NCI-H226 (cell line): Measurements from ENCODE around the gene TLR9.

ENCODE experiments used
- DNase-seq: peaks from one replicate; pipeline ENCODE4 v3.0.0-alpha.2; 2015

The TLR9 gene

DNA sequence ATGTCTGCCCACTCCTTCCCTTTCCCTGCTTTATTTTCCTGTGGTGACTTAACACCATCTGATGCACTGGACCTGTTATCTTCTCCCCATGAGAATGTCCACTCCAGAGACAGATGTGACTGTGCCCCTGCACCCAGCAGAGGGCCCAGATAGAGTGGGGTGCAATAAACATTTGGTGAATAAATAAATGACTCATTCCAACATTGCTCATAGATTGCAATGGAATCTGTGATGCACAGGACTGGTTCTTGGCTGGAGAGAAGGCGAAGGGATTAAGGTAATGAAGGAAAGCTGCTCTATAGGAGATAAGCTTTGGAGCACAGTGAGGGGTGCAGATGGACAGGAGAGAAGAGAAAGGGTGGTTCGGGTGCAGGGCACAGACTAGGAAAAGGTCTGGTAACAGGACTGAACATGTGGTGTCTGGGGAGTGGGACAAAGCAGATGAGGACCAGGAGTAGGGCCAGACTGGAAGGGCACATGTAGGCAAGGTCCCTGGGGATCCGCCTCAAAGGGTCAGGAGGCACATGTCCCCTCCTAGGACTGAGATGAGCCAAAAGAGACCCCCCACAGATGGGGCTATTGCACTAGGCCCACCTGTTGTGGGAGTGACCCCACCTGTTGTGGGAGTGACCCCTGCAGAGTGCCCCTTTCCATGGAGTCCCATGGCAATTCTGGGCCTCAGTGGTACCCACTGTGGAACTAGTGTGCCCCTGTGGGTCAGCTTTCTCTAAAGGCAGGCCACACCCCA is 53.8 kb downstream of the TLR9 start:
- DNase-seq = peak; percentile 64
